GM18517 (cell line): ENCODE data around the gene MAGI3.
"Not testable (repeated sequence)": the region's sequence is repeated elsewhere in the genome, so short reads cannot be mapped to it uniquely, and the experiment has no call there.

Experiments used
- ATAC-seq: cut with Tn5 transposase; IDR thresholded peaks from one replicate; pipeline ENCODE4 v1.9.1; 2021; ENCODE audit warnings: mild to moderate bottlenecking, moderate library complexity; ENCODE audit not compliant: unreplicated experiment

MAGI3 gene

DNA sequence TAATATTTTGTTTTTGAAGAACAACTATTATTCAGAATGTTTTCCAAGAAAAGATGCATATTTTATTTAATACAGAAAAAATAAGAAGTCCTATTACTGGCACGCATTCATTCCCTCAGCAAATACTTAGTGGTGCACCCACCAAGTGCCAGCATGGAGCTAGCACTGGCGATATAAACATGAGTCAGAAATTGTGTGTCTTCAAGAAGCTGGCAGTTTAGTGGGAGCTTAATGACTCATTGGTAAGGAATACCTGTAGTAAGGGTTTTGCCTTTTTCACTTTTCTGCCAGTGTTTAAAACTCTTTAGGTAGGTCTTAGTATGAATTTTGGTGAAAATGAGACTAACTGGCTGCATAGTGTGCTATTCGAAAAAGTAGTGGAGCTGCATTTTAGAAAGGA is 6.3 kb downstream of the MAGI3 start:
- no peak for ATAC-seq

GRCh38 chr1:113399062-113399583 is 8.8 kb downstream of the MAGI3 start:
- ATAC-seq, result no peak

DNA sequence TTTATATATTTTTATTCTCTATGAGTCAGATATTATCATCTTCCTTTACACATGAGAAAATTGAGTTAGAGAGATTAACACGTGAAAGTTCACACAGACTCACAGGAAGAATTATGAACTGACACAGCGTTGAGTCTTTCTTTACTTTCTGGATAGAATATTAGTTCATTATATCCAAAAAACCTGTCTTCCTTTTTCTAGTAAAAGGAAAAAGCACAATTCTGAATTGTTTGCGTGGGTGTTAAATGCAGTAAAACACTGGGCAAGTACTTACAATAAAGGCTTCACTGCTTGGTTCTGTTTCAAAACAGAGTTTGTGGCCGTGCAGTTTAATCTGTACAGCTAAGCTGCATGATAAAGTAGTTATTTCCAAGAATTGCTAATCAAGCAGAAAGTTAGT is 10.8 kb downstream of the MAGI3 start:
- ATAC-seq, result no peak

- no peak for ATAC-seq
These were observed 11.4 kb downstream of the MAGI3 start for GRCh38 chr1:113401728-113402127.

GRCh38 chr1:113403065-113403464 is 12.8 kb downstream of the MAGI3 start:
- ATAC-seq, result no peak

GRCh38 chr1:113405573-113405972 is 15.3 kb downstream of the MAGI3 start:
- ATAC-seq, result no peak

DNA sequence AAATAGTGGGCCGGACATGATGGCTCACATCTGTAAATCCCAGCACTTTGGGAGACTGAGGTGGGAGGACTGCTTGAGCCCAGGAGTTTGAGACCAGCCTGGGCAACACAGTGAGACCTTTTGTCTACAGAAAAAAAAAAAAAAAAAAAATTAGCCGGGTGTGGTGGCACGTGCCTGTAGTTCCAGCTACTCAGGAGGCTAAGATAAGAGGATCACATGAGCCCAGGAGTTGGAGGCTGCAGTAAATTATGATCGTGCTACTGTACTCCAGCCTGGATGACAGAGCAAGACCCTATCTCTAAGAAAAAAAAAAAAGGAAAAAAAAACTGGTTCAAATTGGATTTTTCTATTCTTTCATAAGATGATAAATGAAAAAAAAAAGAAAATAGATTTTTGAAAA is 15.8 kb downstream of the MAGI3 start:
- not testable (repeated sequence) for ATAC-seq

GRCh38 chr1:113409363-113409762 is 19.0 kb downstream of the MAGI3 start:
- no peak for ATAC-seq

DNA sequence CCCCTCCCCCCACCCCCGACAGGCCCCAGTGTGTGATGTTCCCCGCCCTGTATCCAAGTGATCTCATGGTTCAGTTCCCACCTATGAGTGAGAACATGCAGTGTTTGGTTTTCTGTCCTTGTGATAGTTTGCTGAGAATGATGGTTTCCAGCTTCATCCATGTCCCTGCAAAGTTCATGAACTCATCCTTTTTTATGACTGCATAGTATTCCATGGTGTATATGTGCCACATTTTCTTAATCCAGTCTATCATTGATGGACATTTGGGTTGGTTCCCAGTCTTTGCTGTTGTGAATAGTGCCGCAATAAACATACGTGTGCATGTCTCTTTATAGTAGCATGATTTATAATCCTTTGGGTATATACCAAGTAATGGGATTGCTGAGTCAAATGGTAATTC is 21.7 kb downstream of the MAGI3 start:
- ATAC-seq, result not testable (repeated sequence)

GRCh38 chr1:113415310-113416070 is 25.2 kb downstream of the MAGI3 start:
- ATAC-seq, result no peak

- ATAC-seq, result not testable (repeated sequence)
These were observed 25.8 kb downstream of the MAGI3 start for GRCh38 chr1:113416071-113416470.

GRCh38 chr1:113416496-113416895 is 26.2 kb downstream of the MAGI3 start:
- no peak for ATAC-seq

DNA sequence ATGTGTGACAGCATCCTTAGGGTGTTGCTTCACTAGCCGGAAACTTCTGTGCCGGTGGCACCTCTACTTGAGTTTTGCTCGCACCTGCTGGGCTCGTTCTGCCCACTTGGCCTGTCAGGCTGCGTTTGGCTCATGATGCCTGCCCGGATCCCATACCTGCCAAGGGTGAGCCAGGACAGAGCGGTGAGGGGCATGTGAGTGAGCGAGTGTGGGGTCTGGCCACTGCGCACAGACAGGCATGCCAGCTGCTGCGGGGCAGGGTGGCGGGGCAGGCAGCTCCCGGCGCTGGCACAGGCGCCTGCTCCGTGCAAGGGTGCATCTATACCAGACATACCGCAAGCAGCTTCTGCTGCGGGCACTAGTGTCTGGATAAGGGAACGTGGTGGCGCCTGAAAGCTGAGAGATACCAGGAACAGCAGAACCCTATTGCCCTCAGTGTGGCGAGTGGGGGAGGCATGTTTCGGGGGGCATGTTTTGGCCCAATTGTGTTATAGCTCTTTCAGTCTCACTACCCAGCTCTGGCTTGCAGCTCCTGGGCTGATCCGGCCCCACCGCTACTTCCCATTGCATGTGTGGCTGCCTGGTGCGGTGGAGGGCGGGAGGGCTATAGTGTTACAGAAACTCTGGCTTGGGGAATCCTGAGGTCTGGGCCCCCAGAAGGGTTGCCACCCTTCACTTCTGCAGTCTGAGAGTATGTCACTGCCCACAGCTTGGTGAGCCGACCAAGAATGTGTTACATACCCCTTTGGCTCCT is 32.2 kb downstream of the MAGI3 start:
- no peak for ATAC-seq

GRCh38 chr1:113423826-113424225 is 33.5 kb downstream of the MAGI3 start:
- ATAC-seq, result no peak

GRCh38 chr1:113429461-113430153 is 39.3 kb downstream of the MAGI3 start:
- no peak for ATAC-seq

GRCh38 chr1:113433184-113433583 is 42.9 kb downstream of the MAGI3 start:
- no peak for ATAC-seq

DNA sequence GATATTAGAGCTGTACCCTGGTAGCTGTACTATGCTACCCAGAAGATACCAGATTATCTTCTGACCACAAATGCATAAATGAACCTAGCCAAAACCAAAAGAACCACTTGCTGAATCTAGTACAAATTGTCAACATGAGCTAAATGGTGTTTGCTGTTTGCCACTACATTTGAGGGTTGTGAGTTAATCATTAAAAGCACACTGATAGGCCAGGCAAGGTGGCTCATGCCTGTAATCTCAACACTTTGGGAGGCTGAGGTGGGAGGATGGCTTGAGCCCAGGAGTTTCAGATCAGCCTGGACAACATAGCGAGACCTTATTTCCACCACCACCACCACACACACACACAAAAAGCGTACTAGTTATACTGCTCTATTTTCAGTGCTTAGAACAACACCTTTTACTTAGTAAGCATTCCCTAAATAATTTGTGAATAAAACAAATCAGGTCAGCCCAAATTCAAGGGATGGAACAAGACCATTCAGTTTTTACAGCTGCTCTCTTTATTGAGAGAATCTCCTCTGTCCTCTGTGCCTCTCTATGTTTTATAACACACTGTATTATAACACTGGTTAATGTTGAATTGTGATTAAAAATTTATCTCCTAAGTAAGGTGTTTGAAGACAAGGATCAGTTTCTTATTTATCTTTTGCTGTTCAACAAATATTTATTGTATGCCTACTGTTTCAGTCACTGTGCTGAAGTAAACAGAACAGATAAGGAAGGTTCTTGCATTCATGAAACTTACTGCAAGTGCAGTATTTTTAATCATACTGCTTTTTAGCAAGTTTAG is 44.0 kb downstream of the MAGI3 start:
- no peak for ATAC-seq

DNA sequence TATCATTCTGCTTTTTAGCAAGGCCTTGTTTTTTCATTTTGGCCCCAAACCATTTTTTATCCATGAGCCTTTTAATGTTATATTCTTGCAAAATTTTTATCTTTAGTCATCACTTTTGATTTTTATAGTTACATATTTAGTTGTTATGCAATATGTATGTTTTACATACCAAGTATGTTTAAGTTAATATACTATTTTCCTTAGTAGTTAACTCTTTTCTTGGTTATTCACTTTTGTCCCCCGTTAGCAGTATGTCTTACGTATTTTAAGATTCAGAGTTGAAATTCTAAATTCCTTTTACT is 44.5 kb downstream of the MAGI3 start:
- no peak for ATAC-seq

DNA sequence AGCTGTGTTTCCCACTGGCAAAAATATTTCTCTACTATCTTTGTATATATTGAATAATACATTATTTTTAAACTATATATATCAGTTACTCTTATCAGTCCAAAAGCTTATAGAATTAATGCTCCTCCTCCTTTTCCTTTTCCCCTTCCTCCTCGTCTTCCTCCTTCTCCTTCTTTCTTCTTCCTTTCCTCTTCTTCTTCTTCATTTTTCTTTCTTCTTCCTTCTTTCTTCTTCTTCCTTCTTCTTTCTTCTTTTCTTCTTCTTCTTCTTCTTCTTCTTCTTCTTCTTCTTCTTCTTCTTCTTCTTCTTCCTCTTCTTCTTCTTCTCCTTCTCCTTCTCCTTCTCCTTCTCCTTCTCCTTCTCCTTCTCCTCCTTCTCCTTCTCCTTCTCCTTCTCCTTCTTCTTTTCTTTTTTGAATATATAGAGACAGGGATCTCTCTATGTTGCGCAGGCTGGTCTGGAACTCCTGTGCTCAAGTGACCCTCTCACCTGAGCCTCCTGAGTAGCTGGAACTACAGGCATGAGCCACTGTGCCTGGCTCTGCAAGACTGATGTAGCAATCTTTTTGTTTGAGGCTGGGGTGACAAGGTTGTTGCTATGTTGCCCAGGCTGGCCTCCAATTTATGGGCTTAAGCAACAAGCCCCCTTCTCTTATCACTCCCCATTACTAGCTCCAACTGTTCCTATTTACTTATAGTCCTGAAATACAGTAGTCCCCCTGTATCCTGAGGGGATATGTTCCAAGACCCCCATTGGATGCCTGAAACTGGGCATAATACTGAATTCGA is 47.4 kb downstream of the MAGI3 start:
- ATAC-seq, result no peak
